Esophagus muscularis mucosa (tissue), 4 donors: ENCODE results near the gene PDGFB. TPM values are rescaled to one million over a fixed set of nuclear protein-coding genes. Genes with fewer than 3 reads are reported as not detected.
A peak's percentile ranks its signal among the peaks of the same experiment; 100 is the strongest.

Experiments
- DNase-seq: peaks from one replicate; pipeline ENCODE4 v3.0.0-alpha.2; 2017; ENCODE audit errors: extremely low spot score
- H3K27ac ChIP-seq, 4 donors: fragments of 200-600 bp; sonication (generic); replicated peaks in 1 of 4; 1 replicate in 3 of 4; 2 replicates in 1 of 4; pipeline ENCODE4 v1.5.1; 2016 to 2019; ENCODE audit warnings: mild to moderate bottlenecking in 1 of 4
- H3K27me3 ChIP-seq, 4 donors: fragments of 200-600 bp; sonication (generic); one replicate each; pipeline versions ENCODE4 v1.5.1 to v1.6.0; 2016 to 2019
- H3K36me3 ChIP-seq, 4 donors: fragments of 200-600 bp; sonication (generic); one replicate each; pipeline ENCODE4 v1.5.1; 2016 to 2019
- H3K4me1 ChIP-seq, 4 donors: fragments of 200-600 bp; sonication (generic); one replicate each; pipeline ENCODE4 v1.5.1; 2016 to 2019
- H3K4me3 ChIP-seq, 4 donors: fragments of 200-600 bp; sonication (generic); 1 replicate in 2 of 4; 2 replicates in 2 of 4; pipeline ENCODE4 v1.5.1; 2016 to 2019; ENCODE audit warnings: mild to moderate bottlenecking in 4 of 4, moderate library complexity in 1 of 4
- H3K9me3 ChIP-seq, 4 donors: fragments of 200-600 bp; sonication (generic); 1 replicate in 3 of 4; 2 replicates in 1 of 4; pipeline ENCODE4 v1.5.1; 2016 to 2019
- EP300 ChIP-seq: sonication (generic); formaldehyde crosslinking; IDR thresholded peaks from one replicate; pipeline ENCODE4 v1.6.1; 2017; ENCODE audit warnings: antibody characterized with exemption
- POLR2A ChIP-seq: fragments of 450-650 bp; IDR thresholded peaks from one replicate; pipeline ENCODE4 v1.6.1; 2017; ENCODE audit warnings: antibody characterized with exemption, moderate library complexity, mild to moderate bottlenecking, low read depth
- POLR2AphosphoS5 ChIP-seq, 2 donors: sonication (generic); formaldehyde crosslinking; IDR thresholded peaks; one replicate each; pipeline ENCODE4 v1.6.1; 2017; ENCODE audit warnings: antibody characterized with exemption in 2 of 2
- WGBS: methylation state at CpG from one replicate; pipeline ENCODE4 v1.1.5; 2018; 5-methylcytosine and 5-hydroxymethylcytosine counted together
- intact Hi-C: fragments of 100-400 bp; cut with DNase I; formaldehyde crosslinking; loops from one replicate; pipeline ENCODE4 v1.15.1; 2023
- total RNA-seq, 4 donors: library from RNA; depleted of rRNA; stranded (reverse); fragments of >200 nt; gene quantifications; one replicate each; pipeline versions ENCODE4 v1.1.0 to v1.2.1, GENCODE V29; 2016
- TF ChIP-seq, protein P1 (sequence below), 3 experiments: fragments of 200-600 bp in 2 of 3; fragments of 450-650 bp in 1 of 3; sonication (generic) in 2 of 3; IDR thresholded peaks; one replicate each; pipeline ENCODE4 v1.5.1; 2017 to 2019; ENCODE audit warnings: antibody characterized with exemption in 3 of 3, mild to moderate bottlenecking in 2 of 3, moderate library complexity in 1 of 3

PDGFB gene
- total RNA-seq, 4 donors from 2014 or later = 12.3 to 25.4 (median 18.8) TPM

DNA sequence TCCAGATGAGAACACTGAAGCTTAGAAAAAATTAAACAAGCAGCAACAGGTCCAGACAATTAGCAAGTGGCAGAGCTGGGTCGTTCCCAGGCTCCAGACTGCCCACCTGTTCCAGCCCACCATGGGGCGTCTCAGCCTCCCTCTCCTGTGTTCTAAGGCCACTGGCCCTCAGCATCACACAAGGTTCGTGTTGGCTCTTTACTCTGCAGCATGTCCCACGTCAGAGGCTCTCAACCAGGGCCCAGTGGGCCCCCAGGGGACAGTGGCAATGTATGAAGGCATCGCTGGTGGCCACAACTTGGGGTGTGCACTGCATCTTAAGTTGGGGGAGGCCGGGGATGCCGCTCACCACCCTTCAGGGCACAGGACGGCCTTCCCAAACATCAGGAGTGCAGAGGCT is 6.2 kb downstream of the PDGFB start:
- Histone ChIP-seq H3K9me3 (no peaks in the 10 kb centered on the region), H3K27ac (peak overlapping the region; percentile 9 to 80 (median 50)), H3K27me3 (peaks cover 1 to 63% (median 10%) of the 10 kb centered on the region in 4 donors), H3K4me3 (peak overlapping the region in 1 of 4 donors; percentile 11), H3K4me1 (peaks cover 77 to 99% (median 98%) of the 10 kb centered on the region in 4 donors), H3K36me3 (peaks cover 0 to 15% (median 0%) of the 10 kb centered on the region in 4 donors)
- DNase-seq = no peak
- WGBS = 83% methylated on average over 5 of the region's 8 CpGs
- intact Hi-C loops = no loop called here
- TF ChIP-seq EP300 (no peak), POLR2AphosphoS5 (IDR thresholded peaks at IDR 0.05) (no peak), POLR2A (no peak)
- TF ChIP-seq, protein P1, sequence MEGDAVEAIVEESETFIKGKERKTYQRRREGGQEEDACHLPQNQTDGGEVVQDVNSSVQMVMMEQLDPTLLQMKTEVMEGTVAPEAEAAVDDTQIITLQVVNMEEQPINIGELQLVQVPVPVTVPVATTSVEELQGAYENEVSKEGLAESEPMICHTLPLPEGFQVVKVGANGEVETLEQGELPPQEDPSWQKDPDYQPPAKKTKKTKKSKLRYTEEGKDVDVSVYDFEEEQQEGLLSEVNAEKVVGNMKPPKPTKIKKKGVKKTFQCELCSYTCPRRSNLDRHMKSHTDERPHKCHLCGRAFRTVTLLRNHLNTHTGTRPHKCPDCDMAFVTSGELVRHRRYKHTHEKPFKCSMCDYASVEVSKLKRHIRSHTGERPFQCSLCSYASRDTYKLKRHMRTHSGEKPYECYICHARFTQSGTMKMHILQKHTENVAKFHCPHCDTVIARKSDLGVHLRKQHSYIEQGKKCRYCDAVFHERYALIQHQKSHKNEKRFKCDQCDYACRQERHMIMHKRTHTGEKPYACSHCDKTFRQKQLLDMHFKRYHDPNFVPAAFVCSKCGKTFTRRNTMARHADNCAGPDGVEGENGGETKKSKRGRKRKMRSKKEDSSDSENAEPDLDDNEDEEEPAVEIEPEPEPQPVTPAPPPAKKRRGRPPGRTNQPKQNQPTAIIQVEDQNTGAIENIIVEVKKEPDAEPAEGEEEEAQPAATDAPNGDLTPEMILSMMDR (IDR thresholded peaks at IDR 0.05) = no peak

DNA sequence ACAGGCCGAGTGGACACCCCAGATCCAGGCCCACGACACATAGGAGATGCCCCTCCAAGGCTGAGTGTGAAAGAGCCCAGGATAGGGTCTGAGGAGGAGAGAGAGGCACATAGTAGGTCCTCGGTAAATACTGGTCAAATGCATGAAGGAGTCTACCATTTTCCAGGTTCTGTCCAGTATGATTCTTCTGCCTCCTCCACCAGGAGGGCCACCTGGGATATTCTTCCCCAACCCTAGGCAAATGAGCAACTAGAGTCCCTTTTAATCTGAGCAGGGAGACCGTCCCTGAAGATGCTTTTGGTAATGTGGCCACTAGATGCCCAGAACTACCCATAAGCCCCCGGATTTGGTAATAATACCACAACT is 6.7 kb downstream of the PDGFB start:
- peaks cover 81 to 99% (median 98%) of the 10 kb centered on the region in 4 donors for H3K4me1 ChIP-seq
- peak overlapping the region; percentile 9 to 80 (median 50) for H3K27ac ChIP-seq
- intact Hi-C loops = no loop called here
- H3K9me3 ChIP-seq = no peaks in the 10 kb centered on the region
- TF ChIP-seq, protein P1 (IDR thresholded peaks at IDR 0.05) = no peak
- no peak for TF ChIP-seq POLR2A
- TF ChIP-seq EP300 = no peak
- TF ChIP-seq POLR2AphosphoS5 (IDR thresholded peaks at IDR 0.05) = no peak
- peaks cover 0 to 20% (median 2%) of the 10 kb centered on the region in 4 donors for H3K36me3 ChIP-seq
- no peak for DNase-seq
- WGBS = 76% methylated on average over 4 of the region's 5 CpGs
- H3K4me3 ChIP-seq = peak overlapping the region in 1 of 4 donors; percentile 11
- H3K27me3 ChIP-seq = peaks cover 0 to 58% (median 5%) of the 10 kb centered on the region in 4 donors

DNA sequence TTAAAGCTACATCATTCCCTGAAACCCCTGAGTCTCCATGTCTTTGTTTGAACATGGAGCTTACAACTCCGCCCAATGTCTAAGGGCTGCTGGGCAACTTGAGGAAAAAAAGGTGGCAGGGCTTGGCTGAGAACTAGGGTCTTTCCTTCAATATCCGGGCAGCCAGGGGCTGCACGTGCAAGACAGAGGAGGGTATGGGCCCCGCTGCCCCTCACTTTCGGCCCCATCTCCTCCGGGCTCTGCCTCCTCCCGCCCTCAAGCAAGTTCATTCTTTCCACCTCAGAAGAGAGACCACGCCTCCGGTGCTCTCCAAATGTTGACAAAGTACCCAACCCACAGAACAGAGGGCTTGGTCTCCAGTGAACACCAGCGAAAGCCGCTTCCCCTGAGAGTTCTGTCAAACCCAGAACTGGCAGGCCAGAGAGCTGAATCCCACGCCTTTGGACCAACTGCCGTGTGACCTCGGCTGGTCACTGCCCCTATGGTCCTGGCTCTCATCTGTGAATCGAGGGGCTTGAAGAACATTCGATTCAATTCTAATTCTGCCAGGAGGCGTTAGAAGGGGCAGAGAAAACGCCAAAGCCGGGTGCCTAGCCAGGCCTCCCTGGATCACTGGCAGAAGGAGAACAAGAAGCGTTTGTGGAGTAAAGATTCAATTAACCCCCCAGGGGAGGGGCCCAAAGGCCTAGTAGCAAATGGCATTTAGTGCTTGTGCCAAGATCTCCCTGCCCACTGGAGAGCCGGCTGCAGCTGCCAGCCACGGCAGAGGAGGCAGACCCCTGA is 7.3 kb downstream of the PDGFB start:
- intact Hi-C loops = no loop called here
- H3K27me3 ChIP-seq = peaks cover 0 to 52% (median under 1%) of the 10 kb centered on the region in 4 donors
- peak overlapping the region in 2 of 4 donors; percentile 4 to 11 for H3K4me3 ChIP-seq

DNA sequence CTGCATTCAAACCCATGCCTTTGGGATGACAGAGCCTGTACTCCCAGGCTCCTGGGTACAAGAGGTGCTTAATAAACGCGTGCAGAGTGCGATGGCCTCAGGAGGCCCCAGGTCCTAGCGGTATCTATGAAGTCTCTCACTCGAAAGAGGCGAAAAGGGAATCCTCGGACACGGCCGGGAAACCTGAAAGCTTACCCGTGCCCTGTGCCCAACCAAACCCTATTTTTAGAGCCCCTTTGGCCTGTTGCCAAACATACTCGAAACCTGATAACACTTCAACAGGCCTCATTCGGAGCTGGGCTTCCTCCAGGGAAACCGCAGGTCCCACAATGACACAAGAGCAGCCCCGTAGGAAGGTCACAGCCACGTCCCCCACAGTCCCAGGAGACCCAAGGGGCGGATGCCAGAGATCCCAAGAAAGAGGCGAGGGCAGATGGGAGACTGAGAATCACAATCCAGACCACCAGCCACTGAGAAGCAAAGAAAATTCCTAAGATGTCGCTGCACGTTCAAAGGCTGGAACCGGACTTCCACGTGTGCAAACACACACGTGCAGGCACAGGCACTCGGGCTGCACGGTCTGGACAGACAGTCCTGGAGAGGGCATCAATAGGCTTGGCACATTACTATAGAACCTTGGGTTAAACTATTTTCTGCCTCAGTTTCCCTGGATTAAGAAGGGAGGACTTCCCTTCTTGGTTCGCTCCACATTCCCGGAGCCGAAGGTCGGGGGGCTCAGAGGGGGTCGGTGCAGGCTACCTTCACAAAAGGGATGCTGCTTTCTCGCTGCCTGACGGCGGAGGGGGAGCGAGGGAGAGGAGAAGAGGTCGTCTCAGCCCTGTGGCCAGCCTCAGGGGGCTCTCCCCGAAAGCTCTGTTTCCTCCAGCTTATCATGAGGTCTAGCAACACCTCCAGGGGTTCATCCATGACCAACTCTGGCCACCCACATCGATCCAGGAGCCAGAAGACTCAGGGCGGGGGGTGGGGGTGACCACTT is 8.2 kb downstream of the PDGFB start:
- Histone ChIP-seq H3K36me3 (peaks cover 0 to 31% (median 12%) of the 10 kb centered on the region in 4 donors), H3K27me3 (peaks cover 0 to 44% (median 0%) of the 10 kb centered on the region in 4 donors), H3K4me1 (peaks cover 86 to 95% (median 90%) of the 10 kb centered on the region in 4 donors), H3K27ac (peak overlapping the region; percentile 60 to 80 (median 70)), H3K4me3 (no peak overlapping the region), H3K9me3 (no peaks in the 10 kb centered on the region)
- 81% methylated on average over 35 of the region's 37 CpGs for WGBS
- intact Hi-C loops = no loop called here
- no peak for DNase-seq
- TF ChIP-seq EP300 = no peak
- peak in 1 of 2 donors; percentile 14 for TF ChIP-seq POLR2AphosphoS5 (IDR thresholded peaks at IDR 0.05)
- TF ChIP-seq POLR2A = no peak

More for the DNA sequence above, 7.3 kb downstream of the PDGFB start:
- H3K4me1 ChIP-seq = peaks cover 87 to 99% (median 96%) of the 10 kb centered on the region in 4 donors
- no peak for DNase-seq
- no peak for TF ChIP-seq POLR2A
- TF ChIP-seq, protein P1 (IDR thresholded peaks at IDR 0.05) = no peak
- TF ChIP-seq POLR2AphosphoS5 (IDR thresholded peaks at IDR 0.05) = peak in 1 of 2 donors; percentile 30
- H3K36me3 ChIP-seq = peaks cover 0 to 23% (median 7%) of the 10 kb centered on the region in 4 donors
- H3K9me3 ChIP-seq = no peaks in the 10 kb centered on the region
- peak overlapping the region; percentile 60 to 80 (median 70) for H3K27ac ChIP-seq
- WGBS = 61% methylated on average over 22 of the region's 22 CpGs
